HepG2 (cell line): Measurements from ENCODE around the gene CEP57L1.

Source experiments
- CTCF ChIP-seq: sonication (generic); formaldehyde crosslinking; IDR thresholded peaks from 2 replicates; pipeline ENCODE4 v1.5.0; 2020; ENCODE audit warnings: mild to moderate bottlenecking, missing genetic modification reagents, moderate library complexity
- SMC3 ChIP-seq: IDR thresholded peaks from 2 replicates; pipeline ENCODE4 v1.6.1; 2011; ENCODE audit warnings: low read length, improper control_type of control experiment
- ZBTB40 ChIP-seq, 2 experiments: fragments of 450-650 bp in 1 of 2; sonication (generic) in 1 of 2; formaldehyde crosslinking in 1 of 2; IDR thresholded peaks; 2 replicates each; pipeline versions ENCODE4 v1.6.1 to v1.8.0; 2016 to 2022; ENCODE audit warnings: antibody characterized with exemption in 1 of 2, mild to moderate bottlenecking in 1 of 2, missing genetic modification reagents in 1 of 2

- no peak for TF ChIP-seq SMC3
- no peak for TF ChIP-seq CTCF (CRISPR knock-in tag)
- TF ChIP-seq ZBTB40 (IDR thresholded peaks at IDR 0.05) = no peak
- TF ChIP-seq ZBTB40 (CRISPR knock-in tag; IDR thresholded peaks at IDR 0.05) = no peak
Measured at GRCh38 chr6:109164331-109164730, 69.0 kb downstream of the CEP57L1 start.
